Peyer's patch (tissue), 4 donors: ENCODE results near the gene AKT3. TPM values are rescaled to one million over a fixed set of nuclear protein-coding genes. Genes with fewer than 3 reads are reported as not detected.

Source experiments
- DNase-seq, 3 donors: peaks; one replicate each; pipeline ENCODE4 v3.0.0-alpha.2; 2017 to 2019
- H3K27ac ChIP-seq, 4 donors: fragments of 200-600 bp; sonication (generic); one replicate each; pipeline ENCODE4 v1.5.1; 2016 to 2019
- H3K27me3 ChIP-seq, 2 donors: fragments of 200-600 bp; sonication (generic); one replicate each; pipeline ENCODE4 v1.5.1; 2019
- H3K36me3 ChIP-seq, 3 donors: fragments of 200-600 bp; sonication (generic); one replicate each; pipeline ENCODE4 v1.5.1; 2016 to 2019
- H3K4me1 ChIP-seq, 4 donors: fragments of 200-600 bp; sonication (generic); one replicate each; pipeline ENCODE4 v1.5.1; 2016 to 2019
- H3K4me3 ChIP-seq, 4 donors: fragments of 200-600 bp; sonication (generic); 1 replicate in 3 of 4; 2 replicates in 1 of 4; pipeline ENCODE4 v1.5.1; 2016 to 2019; ENCODE audit warnings: mild to moderate bottlenecking in 1 of 4
- H3K9me3 ChIP-seq, 4 donors: fragments of 200-600 bp; sonication (generic); one replicate each; pipeline ENCODE4 v1.5.1; 2016 to 2019; ENCODE audit warnings: mild to moderate bottlenecking in 1 of 4
- POLR2A ChIP-seq, 2 donors: fragments of 450-650 bp; IDR thresholded peaks; one replicate each; pipeline ENCODE4 v1.5.1; 2017; ENCODE audit warnings: antibody characterized with exemption in 2 of 2, mild to moderate bottlenecking in 2 of 2, moderate library complexity in 2 of 2
- total RNA-seq, 4 donors: library from RNA; depleted of rRNA; stranded (reverse); fragments of >200 nt; gene quantifications; one replicate each; pipeline ENCODE4 v1.1.0, GENCODE V29; 2016
- TF ChIP-seq, protein P1 (sequence below), 6 experiments: fragments of 450-650 bp in 4 of 6; fragments of 200-600 bp in 2 of 6; sonication (generic) in 1 of 6; IDR thresholded peaks; one replicate each; pipeline ENCODE4 v1.5.1; 2017 to 2019; ENCODE audit warnings: antibody characterized with exemption in 6 of 6, mild to moderate bottlenecking in 3 of 6, moderate library complexity in 1 of 6

Gene AKT3
- total RNA-seq, 4 donors from 2014 or later: 4.4 to 71.8 (median 15.2) TPM

DNA sequence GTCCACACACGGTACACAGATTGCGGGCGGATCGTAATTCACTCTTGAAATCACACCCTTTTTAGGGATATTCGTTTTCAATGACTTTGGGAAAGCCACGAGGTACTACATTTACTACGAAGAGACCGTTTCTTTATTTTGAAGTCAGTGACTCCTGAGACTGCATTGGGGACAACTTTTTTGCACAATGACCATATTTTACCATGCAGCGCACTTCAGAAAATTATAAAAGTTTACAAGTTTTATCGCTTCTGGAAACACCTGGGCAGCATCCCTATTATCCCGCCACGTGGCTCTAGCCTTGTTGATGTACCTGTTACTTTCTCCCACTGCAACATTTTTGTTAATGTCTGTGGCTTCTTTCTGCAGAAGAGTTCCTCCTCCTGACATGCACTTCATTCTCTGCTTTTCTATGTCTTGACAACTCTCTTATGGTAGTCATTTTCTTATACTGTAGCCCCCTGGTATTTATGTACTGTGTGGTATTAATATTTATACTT, 1.3 kb upstream of the AKT3 start:
- Histone ChIP-seq H3K27ac (peak overlapping the region; percentile 94 to 98 (median 98)), H3K36me3 (no peaks in the 10 kb centered on the region), H3K9me3 (no peaks in the 10 kb centered on the region), H3K27me3 (peaks cover 0 to 6% of the 10 kb centered on the region in 2 donors), H3K4me3 (peak overlapping the region; percentile 75 to 96 (median 79)), H3K4me1 (no peaks in the 10 kb centered on the region)
- TF ChIP-seq POLR2A (IDR thresholded peaks at IDR 0.05): no peak
- TF ChIP-seq, protein P1, sequence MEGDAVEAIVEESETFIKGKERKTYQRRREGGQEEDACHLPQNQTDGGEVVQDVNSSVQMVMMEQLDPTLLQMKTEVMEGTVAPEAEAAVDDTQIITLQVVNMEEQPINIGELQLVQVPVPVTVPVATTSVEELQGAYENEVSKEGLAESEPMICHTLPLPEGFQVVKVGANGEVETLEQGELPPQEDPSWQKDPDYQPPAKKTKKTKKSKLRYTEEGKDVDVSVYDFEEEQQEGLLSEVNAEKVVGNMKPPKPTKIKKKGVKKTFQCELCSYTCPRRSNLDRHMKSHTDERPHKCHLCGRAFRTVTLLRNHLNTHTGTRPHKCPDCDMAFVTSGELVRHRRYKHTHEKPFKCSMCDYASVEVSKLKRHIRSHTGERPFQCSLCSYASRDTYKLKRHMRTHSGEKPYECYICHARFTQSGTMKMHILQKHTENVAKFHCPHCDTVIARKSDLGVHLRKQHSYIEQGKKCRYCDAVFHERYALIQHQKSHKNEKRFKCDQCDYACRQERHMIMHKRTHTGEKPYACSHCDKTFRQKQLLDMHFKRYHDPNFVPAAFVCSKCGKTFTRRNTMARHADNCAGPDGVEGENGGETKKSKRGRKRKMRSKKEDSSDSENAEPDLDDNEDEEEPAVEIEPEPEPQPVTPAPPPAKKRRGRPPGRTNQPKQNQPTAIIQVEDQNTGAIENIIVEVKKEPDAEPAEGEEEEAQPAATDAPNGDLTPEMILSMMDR (IDR thresholded peaks at IDR 0.05): no peak
- DNase-seq: no peak

DNA sequence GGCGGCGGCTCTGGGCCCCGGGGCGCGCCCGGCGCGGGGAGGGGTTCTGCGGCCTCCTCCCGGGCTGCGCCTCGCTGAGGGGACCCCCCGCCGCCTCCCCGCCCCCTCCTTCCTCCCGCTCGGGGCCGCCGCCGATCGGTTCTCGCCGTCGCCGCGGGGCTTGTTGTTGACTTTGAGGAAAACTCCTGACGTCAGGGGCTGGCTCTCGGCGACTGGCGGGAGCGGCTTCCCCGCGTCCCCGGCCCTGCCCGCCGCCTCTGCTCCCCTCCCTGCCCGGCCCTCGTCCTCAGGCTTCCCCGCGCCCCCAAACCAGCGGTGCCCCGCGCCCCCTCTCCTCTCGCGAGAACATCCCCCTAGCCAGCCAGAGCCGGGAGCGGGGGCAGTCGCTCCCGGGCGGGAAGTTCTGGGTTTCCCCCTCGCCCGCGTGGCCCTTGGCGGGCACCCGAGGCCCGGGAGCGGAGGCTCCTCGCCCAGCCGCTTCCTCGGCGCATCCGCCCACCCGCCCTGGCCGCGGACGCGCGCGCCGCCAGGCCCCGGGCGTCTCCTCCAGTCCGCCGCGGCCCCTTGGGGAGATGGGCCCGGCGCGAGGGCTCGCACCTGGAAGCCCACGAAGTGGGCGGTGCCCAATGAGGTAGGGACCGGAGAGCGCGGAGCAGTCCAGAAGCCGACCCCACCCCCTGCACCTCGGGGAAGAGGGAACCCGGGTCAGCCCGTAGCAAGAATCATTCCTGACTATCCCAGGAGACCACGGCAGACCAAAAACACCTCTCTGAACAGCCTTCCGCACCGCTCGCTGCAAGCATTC, 611 bp upstream of the AKT3 start:
- Histone ChIP-seq H3K27ac (peak overlapping the region; percentile 94 to 98 (median 98)), H3K36me3 (no peaks in the 10 kb centered on the region), H3K9me3 (no peaks in the 10 kb centered on the region), H3K4me1 (no peaks in the 10 kb centered on the region), H3K4me3 (peak overlapping the region; percentile 75 to 96 (median 79)), H3K27me3 (peaks cover 0 to 6% of the 10 kb centered on the region in 2 donors)
- DNase-seq: peak; percentile 74 to 90 (median 79)
- no peak for TF ChIP-seq POLR2A (IDR thresholded peaks at IDR 0.05)
- TF ChIP-seq, protein P1 (IDR thresholded peaks at IDR 0.05): no peak

DNA sequence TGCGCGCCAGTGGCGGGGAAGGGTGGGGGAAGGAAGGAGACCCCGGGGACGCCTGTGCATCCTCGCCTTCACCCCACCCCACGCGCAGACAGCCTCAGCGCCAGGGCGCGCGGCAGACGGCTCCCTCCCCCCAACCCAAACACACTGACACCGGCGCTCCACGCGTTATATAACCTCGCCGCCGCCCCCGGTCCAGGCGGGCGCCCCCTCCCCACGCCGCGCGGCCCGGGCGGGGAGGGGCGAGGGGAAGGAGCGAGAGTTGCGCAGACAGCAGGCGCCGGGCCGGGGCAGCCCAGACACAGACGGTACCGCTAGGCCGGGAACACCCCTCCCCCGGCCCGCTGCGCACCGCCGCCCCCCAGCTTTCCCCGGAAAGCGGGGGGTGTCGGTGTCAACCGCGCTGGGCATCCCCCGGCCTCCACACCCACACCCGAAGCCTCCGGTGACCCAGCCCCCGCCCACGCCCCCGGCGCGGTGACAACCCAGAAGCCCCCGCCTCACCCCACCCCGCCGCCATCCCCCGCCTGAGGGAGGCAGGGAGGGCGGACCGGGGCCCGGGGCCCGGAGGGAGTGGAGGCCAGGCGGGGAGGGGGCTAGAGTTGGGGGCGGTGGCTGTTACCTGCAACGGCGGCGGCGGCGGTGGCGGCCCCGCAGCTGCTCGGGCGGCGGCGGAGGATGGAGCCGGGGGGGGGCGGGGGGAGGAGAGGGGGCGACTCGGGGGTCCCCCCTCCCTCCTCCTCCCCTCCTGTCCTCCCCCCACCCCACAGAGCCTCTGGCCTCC, 432 bp downstream of the AKT3 start:
- Histone ChIP-seq H3K4me1 (no peaks in the 10 kb centered on the region), H3K27ac (peak overlapping the region; percentile 94 to 98 (median 98)), H3K36me3 (no peaks in the 10 kb centered on the region), H3K9me3 (no peaks in the 10 kb centered on the region), H3K4me3 (peak overlapping the region; percentile 75 to 96 (median 79)), H3K27me3 (peaks cover 0 to 6% of the 10 kb centered on the region in 2 donors)
- no peak for TF ChIP-seq POLR2A (IDR thresholded peaks at IDR 0.05)
- TF ChIP-seq, protein P1 (IDR thresholded peaks at IDR 0.05): no peak
- DNase-seq: peak; percentile 54 to 67 (median 64)

DNA sequence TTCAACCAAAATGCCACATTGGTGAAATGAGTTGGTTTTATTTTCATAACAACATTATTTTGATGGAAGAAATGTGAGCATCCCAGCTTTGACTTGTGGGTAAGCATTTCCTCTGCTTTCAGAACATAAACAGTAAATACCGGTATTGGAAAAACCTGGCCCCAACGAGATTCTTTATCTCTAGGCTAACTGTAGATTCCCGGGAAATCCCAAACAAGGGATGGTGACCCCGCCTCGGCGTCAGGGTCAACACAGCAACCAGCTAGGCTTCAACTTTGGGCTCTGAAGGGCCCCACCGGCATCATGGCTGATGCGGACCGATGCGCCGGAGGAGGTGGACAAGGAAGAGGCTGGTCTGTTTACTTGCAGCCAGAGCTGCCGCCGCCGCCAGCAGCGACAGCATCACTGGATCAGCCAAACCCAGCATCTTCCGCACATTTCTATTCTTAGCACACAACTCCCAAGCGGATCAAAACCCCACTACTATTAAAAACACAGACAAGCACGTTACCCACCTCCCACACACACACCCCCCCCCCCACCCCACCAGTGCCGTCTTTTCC, 1.1 kb downstream of the AKT3 start:
- H3K27me3 ChIP-seq: peaks cover 0 to 6% of the 10 kb centered on the region in 2 donors
- H3K27ac ChIP-seq: peak overlapping the region; percentile 94 to 98 (median 98)
- H3K36me3 ChIP-seq: no peaks in the 10 kb centered on the region
- DNase-seq: peak; percentile 57 to 75 (median 64)
- no peaks in the 10 kb centered on the region for H3K4me1 ChIP-seq
- H3K9me3 ChIP-seq: no peaks in the 10 kb centered on the region
- TF ChIP-seq, protein P1 (IDR thresholded peaks at IDR 0.05): no peak
- TF ChIP-seq POLR2A (IDR thresholded peaks at IDR 0.05): no peak
- H3K4me3 ChIP-seq: peak overlapping the region; percentile 75 to 96 (median 79)

DNA sequence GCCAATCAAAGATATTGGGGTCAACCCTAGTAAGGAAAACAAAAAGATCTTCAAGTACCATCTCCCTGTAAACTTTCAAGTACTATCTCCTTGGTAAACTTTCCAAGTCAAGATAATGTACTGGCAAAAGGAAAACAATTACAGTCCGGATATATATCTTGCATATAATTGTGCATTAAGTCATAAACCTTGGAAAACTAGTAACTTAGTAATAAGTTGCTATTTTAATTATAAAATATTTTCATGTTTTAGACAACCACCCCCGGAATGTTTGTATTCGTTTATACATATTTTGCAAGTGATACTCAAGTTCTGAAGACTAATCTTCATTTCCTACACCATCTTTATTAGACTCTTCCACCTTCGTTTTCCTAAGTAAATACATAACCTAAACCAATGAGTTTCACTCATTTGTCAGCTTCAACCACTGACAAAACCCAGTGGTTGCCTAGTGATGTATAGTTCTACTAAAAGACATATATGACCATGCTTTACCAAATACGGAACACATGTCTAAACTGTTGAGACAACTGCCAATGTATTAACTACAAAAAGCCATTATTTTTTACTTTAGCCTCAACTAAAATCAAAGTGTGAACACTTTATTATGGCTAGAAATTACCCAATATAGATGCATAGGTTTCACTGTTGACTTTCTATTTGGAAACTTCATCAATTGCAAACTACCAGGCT, 1.7 kb downstream of the AKT3 start:
- H3K4me3 ChIP-seq: peak overlapping the region; percentile 75 to 96 (median 79)
- no peaks in the 10 kb centered on the region for H3K36me3 ChIP-seq
- peak overlapping the region; percentile 94 to 98 (median 98) for H3K27ac ChIP-seq
- TF ChIP-seq POLR2A (IDR thresholded peaks at IDR 0.05): no peak
- TF ChIP-seq, protein P1 (IDR thresholded peaks at IDR 0.05): no peak
- H3K27me3 ChIP-seq: peaks cover 0 to 6% of the 10 kb centered on the region in 2 donors
- H3K9me3 ChIP-seq: no peaks in the 10 kb centered on the region
- no peaks in the 10 kb centered on the region for H3K4me1 ChIP-seq
- DNase-seq: no peak
